GM21515 (cell line): Measurements from ENCODE around the gene SYTL3.

Experiments
- ATAC-seq: cut with Tn5 transposase; IDR thresholded peaks from one replicate; pipeline ENCODE4 v1.9.1; 2021; ENCODE audit not compliant: unreplicated experiment

SYTL3 gene

GRCh38 chr6:158770533-158771330, 120.9 kb downstream of the SYTL3 start:
- no peak for ATAC-seq

DNA sequence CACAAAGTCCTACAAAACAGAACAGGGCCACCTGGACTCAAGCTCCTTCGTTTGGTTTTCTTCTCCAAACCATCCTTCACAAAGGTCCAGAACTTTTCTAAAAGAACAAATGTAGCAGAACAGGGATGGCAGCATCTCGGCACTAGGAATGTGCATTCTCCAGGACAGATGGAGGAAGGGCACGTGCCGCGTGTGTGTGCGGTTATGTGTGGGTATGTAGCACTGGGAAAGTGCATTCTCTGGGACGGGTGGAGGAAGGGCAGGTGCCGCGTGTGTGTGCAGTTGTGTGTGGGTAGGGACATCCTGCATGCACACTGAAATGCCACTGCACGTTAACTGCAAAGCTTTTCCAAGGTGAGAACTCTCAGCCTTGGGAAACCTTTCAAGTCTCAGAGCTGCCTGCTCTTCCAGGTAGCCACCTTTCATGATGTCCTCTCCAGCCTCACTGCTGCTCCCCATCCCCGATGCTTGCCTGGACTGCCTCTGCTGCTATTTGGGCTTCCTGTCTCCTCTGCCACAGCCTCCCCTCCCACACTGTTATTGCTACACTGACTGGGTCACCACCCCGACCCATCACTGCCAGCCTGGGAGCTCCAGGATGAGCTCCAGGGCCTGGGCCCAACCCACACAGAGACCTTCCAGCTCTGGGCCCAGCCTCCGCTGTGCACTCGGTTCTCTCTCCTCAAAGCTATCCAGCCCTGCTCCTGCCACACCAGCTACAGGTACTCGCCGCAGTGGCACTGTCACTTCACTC, 121.7 kb downstream of the SYTL3 start:
- no peak for ATAC-seq

GRCh38 chr6:158772172-158772571, 122.3 kb downstream of the SYTL3 start:
- no peak for ATAC-seq

DNA sequence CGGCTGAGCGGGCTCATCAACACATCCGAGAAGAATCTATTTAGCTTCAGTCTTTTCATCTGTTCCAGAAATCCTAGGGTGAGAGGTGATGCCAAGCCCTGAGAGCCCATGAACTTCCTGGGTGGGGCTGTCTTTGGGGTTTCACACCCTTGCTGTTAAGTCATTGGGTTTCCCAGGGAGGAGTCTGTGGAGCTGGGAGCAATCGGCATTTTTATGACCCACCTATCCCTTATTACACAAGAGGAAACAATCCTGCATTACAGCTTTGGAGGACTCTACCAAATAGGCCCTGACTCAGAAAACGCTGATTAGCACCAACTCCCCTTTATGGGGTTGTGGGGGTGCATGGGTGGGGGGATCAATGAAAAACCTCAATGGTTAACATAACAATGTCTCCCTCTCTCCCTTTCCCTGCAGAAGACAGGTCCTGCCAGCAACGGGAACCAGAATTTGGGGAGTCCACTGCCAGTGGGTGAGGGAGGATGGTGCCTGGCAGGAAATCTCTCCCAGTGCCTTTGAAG, 123.1 kb downstream of the SYTL3 start:
- no peak for ATAC-seq

GRCh38 chr6:158773581-158774449, 124.0 kb downstream of the SYTL3 start:
- ATAC-seq = no peak

DNA sequence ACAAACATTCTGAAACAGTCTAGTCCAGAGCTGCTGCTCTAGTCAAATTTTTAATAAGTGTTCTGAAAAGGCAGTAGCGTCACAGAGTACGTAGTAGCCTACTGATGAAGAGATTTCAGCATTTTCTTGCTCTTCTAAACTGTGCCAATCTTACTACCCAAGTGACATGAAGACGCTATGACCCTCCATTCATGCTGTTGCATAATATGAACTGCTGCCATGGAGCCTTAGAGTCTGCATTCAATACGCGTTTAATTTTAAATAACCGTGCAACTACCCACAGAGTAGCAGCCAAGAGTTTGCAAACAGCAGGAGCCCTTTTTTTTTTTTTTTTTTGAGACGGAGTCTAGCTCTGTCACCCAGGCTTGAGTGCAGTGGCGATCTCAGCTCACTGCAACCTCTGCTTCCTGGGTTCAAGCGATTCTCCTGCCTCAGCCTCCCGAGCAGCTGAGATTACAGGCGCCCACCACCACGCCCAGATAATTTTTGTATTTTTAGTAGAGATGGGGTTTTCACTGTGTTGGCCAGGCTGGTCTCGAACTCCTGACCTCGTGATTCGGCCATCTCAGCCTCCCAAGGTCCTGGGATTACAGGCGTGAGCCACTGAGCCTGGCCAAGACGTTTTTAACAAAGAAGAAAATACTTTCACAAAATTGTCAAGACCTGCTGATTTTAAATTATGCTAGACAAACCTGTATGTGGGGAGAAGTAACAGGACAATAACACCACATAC, 125.0 kb downstream of the SYTL3 start:
- no peak for ATAC-seq

- ATAC-seq = no peak
Measured at GRCh38 chr6:158775832-158776231, 126.0 kb downstream of the SYTL3 start.

- no peak for ATAC-seq
Measured at GRCh38 chr6:158776737-158777136, 126.9 kb downstream of the SYTL3 start.

GRCh38 chr6:158777510-158777909, 127.7 kb downstream of the SYTL3 start:
- ATAC-seq = no peak

GRCh38 chr6:158778005-158778527, 128.2 kb downstream of the SYTL3 start:
- ATAC-seq = no peak

- no peak for ATAC-seq
Measured at GRCh38 chr6:158780246-158780884, 130.5 kb downstream of the SYTL3 start.

DNA sequence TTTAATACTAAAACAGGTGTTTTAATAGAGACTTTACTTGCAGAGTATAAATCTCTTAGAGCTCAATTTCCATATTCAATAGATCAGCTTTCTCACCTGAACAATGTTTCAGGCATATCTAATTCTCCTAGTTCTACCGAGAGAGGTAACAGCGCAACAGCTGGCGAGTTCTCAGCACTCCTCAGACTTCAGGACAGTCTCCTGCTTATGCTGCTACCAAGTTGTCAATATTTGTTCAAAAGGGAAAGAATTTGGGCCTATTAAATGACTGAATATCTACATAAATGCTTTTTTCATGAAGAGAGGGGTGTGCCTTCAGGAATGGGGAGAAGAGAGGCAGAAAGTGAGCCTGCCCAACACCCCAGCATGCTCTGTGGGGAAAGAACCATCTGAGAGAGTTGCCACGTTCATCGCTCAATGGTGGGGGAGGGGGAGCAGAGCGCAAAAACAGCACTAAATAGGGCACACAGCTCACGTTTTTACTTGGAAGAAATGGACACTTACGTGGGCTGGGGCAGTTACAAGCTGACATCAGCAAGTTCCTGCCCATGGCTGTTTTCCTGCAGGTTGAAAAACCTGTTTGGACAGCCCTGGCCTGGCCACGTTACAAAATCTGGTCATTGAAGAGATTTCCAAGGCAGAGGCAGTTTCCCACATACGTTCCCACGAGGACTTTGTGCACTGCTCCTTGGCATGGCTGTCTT, 131.3 kb downstream of the SYTL3 start:
- ATAC-seq = no peak

DNA sequence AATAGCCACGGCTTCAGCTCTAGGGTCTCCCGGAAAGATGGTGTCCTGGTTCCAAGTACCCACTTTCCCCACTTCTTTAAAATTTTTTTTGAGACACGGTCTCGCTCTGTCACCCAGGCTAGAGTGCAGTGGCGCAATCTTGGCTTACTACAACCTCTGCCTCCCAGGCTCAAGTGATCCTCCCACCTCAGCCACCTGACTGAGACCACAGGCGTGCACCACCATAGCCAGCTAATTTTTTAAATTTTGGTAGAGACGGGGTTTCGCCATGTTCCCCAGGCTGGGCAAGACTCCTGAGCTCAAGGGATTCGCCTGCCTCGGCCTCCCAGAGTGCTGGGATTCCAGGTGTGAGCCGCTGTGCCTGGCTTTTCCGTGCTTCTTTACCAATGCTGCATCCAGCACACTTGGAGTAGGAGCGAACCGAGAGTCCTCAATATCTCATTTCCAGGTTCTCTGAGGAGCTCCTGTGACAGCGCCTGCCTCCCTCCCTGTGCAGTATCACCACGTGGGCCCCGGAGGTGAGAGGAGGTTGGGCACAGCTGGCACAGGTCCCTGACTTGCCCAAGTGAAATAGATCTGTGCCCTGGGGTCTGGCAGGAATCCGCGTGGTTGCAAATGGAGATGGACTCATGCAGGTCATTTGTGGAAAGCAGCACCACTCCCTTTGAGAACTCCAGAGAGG, 132.0 kb downstream of the SYTL3 start:
- ATAC-seq = no peak

- no peak for ATAC-seq
Measured at GRCh38 chr6:158782432-158783166, 132.7 kb downstream of the SYTL3 start.

GRCh38 chr6:158783167-158783450, 133.3 kb downstream of the SYTL3 start:
- ATAC-seq = no peak

GRCh38 chr6:158783851-158784250, 134.0 kb downstream of the SYTL3 start:
- no peak for ATAC-seq

GRCh38 chr6:158784505-158784904, 134.7 kb downstream of the SYTL3 start:
- no peak for ATAC-seq

GRCh38 chr6:158785036-158785435, 135.2 kb downstream of the SYTL3 start:
- ATAC-seq = no peak
